Ovary (tissue), 3 donors: ENCODE measurements around the gene GTF3C6.
"Not testable (repeated sequence)": the region's sequence is repeated elsewhere in the genome, so short reads cannot be mapped to it uniquely, and the experiment has no call there.

Source experiments
- EP300 ChIP-seq: sonication (generic); formaldehyde crosslinking; IDR thresholded peaks from one replicate; pipeline ENCODE4 v1.6.1; 2017; ENCODE audit warnings: antibody characterized with exemption
- POLR2A ChIP-seq: fragments of 450-650 bp; IDR thresholded peaks from one replicate; pipeline ENCODE4 v1.6.1; 2017; ENCODE audit warnings: antibody characterized with exemption, mild to moderate bottlenecking, moderate library complexity
- TF ChIP-seq, protein P1 (sequence below), 3 donors: fragments of 450-650 bp in 2 of 3; fragments of 200-600 bp in 1 of 3; IDR thresholded peaks; one replicate each; pipeline versions ENCODE4 v1.5.1 to v1.8.0; 2016 to 2022; ENCODE audit warnings: antibody characterized with exemption in 3 of 3, mild to moderate bottlenecking in 1 of 3
- donor health status: DM: no; HTN: no; CAD: no.

DNA sequence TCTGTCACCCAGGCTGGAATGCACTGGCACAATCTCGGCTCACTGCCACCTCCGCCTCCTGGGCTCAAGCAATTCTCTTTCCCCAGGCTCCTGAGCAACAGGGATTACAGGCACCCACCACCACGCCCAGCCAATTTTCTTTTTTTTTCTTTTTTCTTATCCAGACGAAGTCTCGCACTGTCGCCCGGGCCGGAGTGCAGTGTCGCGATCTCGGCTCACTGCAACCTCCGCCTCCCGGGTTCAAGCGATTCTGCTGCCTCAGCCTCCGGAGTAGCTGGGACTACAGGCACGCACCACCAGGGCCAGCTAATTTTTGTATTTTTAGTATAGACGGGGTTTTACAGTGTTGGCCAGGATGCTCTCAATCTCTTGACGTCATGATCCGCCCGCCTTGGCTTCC is 4.1 kb downstream of the GTF3C6 start:
- TF ChIP-seq, protein P1, sequence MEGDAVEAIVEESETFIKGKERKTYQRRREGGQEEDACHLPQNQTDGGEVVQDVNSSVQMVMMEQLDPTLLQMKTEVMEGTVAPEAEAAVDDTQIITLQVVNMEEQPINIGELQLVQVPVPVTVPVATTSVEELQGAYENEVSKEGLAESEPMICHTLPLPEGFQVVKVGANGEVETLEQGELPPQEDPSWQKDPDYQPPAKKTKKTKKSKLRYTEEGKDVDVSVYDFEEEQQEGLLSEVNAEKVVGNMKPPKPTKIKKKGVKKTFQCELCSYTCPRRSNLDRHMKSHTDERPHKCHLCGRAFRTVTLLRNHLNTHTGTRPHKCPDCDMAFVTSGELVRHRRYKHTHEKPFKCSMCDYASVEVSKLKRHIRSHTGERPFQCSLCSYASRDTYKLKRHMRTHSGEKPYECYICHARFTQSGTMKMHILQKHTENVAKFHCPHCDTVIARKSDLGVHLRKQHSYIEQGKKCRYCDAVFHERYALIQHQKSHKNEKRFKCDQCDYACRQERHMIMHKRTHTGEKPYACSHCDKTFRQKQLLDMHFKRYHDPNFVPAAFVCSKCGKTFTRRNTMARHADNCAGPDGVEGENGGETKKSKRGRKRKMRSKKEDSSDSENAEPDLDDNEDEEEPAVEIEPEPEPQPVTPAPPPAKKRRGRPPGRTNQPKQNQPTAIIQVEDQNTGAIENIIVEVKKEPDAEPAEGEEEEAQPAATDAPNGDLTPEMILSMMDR (IDR thresholded peaks at IDR 0.05) = not testable (repeated sequence)
- TF ChIP-seq POLR2A, EP300: not testable (repeated sequence)
